Fibroblast of skin of back (primary cell): ENCODE measurements around the gene XPNPEP1. TPM values are rescaled to one million over a fixed set of nuclear protein-coding genes. Genes with fewer than 3 reads are reported as not detected.

ENCODE experiments used
- DNase-seq: peaks from one replicate; pipeline ENCODE4 v3.0.0-alpha.2; 2013
- polyA plus RNA-seq, 2 experiments: library from polyadenylated mRNA; unstranded; fragments of 120-200 nt; gene quantifications; one replicate each; pipeline ENCODE4 v1.2.1, GENCODE V29; 2013; ENCODE audit not compliant: insufficient read length in 2 of 2

The XPNPEP1 gene
- polyA plus RNA-seq (2013, experiment 1 of 2; ENCODE audit: insufficient read length), result 69.0 TPM
- polyA plus RNA-seq (2013, experiment 2 of 2; ENCODE audit: insufficient read length), result 67.4 TPM

- DNase-seq, result peak; percentile 88
Measured at GRCh38 chr10:109922976-109923921, at the start of gene XPNPEP1. TSS of gene XPNPEP1 (minus strand) at chr10:109923511. CDS start at chr10:109923433, 78 bp downstream.

- no peak for DNase-seq
Measured at GRCh38 chr10:109972372-109973001, 49.2 kb upstream of the XPNPEP1 start.

DNA sequence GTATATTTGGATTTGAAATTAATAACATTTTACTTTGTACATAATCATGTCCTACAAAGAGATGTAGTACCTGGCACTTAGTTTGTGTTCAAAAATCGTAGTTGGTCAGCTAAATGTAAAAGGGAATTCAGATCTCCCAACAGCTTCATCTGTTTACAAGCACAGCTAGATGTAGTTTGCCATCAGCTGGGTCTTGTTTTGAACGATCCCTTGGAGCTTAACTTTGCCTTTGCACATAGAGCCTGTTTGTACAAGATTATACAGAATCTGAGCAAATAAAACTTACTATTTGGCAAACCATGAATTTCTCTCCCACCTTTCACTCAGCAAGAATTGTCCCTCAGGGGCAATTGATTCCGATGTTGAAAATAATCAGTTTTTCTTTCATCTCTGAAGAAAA lies 48.3 kb upstream of the XPNPEP1 start:
- no peak for DNase-seq

DNA sequence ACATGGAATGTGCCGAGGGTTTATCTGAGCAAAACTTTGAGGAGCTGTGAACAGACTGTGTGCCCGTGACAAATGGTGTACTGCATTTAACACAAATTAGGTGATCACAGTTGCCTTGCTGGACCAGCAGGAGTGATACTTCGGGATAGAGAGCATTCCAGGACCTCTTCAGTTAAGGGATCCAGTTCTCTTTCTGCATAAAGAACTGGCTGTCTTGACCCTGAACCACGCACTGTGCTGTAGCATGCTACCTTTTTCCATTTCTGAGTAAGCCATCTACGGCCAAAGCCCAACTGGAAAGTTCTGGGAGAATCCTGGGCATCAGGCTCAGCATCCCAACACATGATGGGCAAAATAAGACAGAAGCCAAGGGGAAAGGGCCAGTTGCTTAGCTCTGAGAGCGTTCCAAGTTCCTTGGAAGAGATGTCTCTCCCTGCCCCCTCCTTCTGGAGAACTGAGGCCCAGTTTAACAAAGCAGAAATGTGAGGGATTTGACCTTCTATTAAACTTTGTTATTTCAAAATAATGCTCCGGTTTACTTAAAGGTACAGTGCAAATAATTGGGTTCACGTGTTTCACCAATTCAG lies 46.5 kb upstream of the XPNPEP1 start:
- no peak for DNase-seq

DNA sequence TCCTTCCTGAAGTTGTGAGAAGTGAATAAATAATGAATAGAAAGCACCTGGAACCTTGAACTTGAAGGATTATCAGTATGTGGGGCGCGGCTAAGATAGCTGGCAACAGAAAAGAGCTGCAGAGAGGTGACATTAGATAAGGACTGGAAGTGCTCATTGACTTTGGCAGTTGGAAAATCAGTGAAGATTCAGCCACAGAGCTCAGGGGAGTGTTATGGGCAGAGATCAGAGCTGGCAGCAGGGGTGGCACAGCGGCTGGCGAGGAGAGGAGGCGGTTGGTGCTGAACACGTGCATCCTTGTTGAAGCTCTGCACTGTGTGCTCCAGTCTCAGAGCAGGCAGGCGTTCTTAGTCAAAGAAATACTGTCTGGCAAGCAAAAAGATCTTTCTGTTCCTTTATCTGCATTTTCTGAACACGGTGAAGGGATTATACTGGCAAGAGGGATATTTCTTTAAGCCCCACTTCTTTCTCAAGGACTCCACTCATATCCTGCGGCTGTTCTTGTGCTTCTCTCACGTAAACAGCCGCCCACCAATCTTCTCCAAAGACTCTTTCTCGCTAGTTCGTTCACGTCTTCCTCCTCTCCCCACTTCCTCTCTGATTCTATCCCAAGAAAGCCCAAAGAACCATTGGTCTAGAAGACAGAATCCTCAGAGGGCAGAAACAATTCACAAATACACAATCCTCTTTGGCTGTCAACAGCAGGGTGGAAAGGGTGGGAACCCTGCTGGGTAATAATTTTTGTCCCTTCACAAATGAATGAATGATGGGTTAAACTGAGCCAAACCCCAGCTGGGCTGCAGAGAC lies 45.8 kb upstream of the XPNPEP1 start:
- no peak for DNase-seq

DNA sequence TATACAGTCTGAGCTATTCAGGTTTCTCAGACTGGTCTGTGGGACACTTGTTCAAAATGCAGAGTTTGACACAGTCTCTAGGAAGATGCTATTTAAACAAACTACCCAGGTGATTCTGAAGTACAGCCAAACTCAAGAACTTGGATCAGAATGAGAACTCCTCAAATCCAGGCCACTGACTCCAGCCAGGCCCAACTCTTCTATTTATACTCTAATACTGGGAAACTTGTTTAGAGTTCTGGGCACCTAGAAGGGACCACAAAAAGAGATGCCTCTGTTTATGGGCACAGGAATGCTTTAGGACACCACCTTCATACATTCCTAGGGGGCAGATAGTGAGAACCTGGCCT lies 44.4 kb upstream of the XPNPEP1 start:
- DNase-seq, result no peak

DNA sequence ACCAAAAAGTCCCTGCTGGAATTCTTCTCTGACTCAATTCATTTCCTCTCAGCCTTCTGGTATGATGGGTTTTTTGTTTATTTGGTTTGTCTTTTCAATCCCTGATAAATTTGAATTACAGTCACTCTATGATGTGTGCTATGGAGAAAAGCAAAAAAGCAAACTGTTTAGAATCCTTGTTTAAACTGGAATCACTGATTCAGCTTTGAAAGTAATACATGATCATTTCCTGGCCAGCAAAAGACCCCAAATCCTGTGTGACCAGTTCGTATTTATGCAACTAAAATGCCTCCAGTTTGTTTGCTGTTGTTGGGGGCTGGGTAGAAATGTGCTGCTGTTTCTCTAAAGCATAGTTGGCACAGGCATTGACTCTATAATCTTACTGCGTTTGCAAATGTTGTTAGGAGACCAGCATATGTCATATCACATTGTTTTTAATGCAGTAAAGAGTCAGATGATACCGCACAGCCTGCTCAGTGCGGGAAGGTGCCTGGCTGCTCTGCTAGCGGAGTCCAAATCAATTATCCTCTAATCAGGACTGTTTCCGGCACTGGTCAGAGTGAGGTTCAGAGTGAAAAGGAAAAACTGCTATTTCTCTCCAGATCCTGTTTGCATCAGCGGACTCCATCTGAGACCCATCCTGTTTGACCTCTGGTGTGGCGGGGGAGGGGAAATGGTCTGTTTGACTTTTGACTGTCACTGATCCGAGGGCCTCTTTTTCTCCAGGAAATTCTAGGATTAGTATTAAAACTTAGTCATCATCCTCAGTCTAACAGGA lies 43.8 kb upstream of the XPNPEP1 start:
- DNase-seq, result peak; percentile 85

DNA sequence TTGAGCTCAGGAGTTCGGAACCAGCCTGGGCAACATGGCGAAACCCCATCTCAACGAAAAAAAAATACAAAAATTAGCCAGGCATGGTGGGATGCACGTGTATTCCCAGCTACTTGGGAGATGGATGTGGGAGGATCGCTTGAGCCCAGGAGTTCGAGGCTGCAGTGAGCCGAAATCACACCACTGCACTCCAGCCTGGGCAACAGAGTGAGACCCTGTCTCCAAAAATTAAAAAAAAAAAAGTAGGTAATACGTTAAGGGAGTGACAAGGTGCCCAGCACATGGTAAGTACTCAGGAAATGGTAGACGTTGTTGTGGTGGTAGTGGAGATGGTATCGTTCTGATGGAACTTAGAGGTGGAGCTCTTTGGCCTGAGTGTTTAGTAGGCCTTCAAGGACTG lies 41.0 kb upstream of the XPNPEP1 start:
- no peak for DNase-seq

GRCh38 chr10:109963439-109963838 lies 40.1 kb upstream of the XPNPEP1 start:
- peak; percentile 67 for DNase-seq

DNA sequence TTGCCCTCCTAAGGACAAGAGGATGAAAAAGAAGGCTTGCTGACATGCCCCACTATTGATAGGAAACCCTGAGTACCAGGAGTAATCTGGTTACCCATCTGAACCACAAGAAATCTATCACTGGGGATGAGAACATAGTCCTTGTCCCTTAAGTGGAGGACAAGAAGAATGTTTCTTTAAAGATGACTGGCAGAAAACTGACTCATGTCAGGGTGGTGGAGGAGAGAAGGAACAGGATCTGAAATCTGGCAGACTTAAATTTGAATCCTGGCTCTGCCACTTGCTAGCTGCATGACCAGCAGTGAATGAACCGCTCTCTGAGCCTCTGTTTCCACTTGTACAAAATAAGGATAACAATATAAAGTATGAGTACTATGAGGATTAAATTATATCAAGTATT lies 38.9 kb upstream of the XPNPEP1 start:
- peak; percentile 73 for DNase-seq

DNA sequence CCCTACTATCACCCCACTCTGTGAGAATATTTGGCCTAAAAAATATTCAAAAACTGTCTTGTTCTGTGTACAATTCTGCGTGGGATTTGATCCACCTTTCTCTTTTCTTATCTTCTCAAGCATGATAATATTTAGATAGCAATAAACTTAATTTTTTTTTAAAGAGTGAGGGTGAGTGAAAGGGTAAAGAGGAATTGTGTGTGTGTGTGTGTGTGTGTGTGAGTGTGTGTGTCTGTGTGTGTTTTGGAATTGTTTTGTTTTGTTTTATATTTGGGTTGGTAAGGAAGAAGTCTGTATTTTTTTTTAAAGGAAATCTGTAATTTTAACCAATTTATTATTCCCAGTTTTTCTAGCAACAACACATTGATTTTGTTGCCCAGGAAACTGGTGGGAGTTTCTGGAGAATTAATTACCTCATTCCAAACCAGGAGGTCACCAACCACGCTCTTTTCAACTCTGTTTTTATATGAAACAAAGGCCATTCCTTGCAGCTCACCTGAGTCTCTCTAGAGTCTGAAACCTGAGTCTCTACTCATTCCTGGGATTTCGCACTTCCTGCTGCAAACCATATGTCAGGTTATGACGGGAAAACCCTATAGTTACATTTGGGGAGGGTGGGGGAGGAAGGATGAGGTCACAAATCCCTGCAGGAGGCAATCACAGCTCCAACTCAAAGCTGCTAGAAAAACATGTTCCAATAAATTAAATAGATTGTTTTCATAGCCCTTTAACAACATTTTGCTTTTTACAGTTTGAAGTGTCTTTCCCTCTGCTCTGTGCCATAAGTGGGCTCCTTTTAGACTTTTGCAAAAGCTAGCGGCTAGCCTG lies 38.1 kb upstream of the XPNPEP1 start:
- DNase-seq, result peak; percentile 69

GRCh38 chr10:109960682-109961081 lies 37.4 kb upstream of the XPNPEP1 start:
- no peak for DNase-seq

DNA sequence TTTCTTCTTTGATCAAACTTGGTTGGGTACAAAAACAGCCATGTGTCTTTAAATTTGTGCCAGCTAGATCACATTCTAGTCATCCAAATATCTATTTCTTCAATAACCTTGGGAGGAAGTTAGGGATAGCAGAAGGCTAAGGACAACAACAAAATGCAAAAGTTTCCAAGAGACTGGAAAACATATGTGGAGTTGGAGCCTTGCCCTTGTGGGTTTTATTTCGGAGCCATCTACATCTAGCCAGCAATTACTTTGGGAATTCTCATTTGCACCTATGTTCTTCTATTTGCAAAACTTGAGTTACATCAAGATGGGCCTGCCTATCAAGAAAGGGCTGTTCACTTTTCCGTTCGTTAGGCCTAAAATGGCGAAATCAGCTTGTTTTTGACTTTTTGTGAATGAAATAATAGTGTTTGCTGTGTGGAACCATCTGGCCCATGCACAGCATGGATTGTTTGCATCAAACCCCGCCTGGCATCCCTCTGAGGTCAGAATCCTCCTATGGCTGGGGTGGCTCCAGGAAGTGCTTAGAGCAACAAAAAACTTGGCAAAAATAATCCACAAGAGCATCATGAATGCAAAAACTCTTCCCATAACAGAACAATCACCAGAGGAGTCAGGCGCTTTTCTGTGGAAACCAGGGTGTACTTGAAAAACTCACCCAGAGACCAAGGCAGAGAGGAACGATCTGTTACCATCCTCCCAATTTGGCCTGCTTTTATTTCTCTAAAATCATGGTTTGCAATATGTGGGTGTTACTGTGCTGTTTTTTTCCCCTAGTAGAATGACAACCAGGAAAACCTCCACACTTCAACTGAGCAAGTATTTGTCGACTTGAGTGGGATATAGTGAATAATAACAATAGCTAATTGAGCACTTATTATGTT lies 36.2 kb upstream of the XPNPEP1 start:
- DNase-seq, result peak; percentile 12

DNA sequence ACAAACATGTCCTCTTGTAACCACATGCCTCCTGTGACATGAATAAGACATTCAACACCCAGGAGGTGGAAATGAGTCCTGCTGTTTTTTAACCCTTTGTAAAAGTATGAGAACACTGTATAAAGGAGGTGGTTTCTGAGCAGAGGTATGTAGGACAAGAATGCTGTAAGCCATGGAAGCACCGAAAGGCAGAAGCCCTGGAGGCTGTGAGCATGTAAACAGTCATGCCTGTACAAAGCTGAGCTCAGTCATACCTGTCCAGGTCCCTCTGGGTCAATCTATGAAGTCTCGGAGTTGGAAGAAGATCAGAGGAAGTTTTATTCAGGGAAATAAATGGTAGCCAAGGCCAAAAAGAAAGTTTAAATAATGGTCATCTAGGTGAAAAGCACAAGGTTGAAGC lies 34.7 kb upstream of the XPNPEP1 start:
- DNase-seq, result no peak

DNA sequence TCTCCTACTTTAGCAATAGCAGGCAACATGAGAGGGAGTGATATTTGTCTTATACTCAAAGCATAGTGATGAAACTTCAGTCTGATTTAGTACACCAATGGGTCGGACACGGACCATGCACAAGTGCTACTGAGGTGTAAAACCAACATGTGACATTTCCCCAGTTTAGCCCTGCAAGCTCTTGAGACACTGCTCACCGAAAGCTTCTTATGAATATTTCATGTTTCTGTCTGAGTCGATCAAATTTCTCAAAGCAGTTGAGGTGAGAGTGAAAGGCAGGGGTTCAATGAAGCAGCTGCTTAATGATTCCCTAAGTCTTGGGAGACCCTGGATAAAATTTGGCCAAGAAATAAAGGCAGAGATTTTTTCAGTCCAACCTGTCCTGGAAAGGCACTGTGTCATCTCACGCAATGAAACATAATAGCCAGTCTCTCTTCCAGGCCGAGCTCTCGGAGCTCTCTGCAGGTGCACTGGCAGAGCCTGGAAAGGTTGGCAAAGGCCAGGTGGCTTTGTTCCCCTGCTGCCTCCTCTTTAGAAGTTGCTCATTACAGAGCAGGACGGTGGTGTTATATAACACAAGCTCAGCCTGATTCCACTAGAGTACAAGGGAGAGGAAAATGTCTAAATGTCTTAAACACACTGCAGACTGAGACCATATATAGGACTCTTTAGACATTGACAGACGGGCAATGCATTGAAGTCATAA lies 33.9 kb upstream of the XPNPEP1 start:
- no peak for DNase-seq

DNA sequence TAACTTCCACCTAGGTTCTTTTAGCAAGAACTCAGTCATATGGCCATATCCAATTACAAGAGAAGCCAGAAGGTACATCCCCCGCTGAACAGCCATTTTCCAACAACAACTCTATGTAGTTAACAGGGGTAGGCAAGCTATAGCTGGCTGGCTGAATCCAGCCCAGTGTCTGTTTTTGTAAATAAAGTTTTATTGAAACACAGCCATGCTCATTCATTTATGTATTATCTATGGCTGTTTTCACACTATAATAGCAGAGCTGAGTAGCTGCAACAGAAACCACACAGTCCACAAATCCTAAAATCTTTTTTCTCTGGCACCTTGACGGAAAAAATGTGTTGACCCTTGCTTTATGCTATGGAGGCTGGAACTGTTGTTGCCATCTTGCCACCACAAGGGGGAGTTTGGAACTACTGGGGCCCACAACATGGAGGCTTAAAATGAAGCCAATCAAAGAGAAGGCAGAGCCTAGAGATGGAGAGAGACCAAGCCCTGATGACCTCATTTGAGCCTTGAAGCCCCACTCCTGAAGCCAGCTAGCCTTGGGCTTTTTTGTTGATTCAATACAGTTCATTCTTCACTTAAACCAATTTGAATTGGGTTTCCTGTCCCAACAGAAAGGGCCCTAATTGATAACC lies 33.3 kb upstream of the XPNPEP1 start:
- peak; percentile 69 for DNase-seq

- DNase-seq, result no peak
Measured at GRCh38 chr10:109953766-109954165, 30.5 kb upstream of the XPNPEP1 start.

GRCh38 chr10:109952526-109952925 lies 29.2 kb upstream of the XPNPEP1 start:
- no peak for DNase-seq
